DND-41 (cell line): ENCODE data around the gene WNT5B.

Experiments used
- ATAC-seq: fragments of 200-7000 bp; cut with Tn5 transposase; 3 replicates; pipeline ENCODE4 v1.9.1; 2021; ENCODE audit warnings: low read depth; ENCODE audit not compliant: insufficient read depth
- DNase-seq: peaks from one replicate; pipeline ENCODE4 v3.0.0-alpha.2; 2020
- H2AFZ ChIP-seq: 2 replicates; pipeline ENCODE4 v1.6.0; 2012; ENCODE audit warnings: low read depth, low read length
- H3K27ac ChIP-seq: 2 replicates; pipeline ENCODE4 v1.5.1; 2012; ENCODE audit warnings: low read length, inconsistent platforms
- H3K27me3 ChIP-seq: fragments of 200-600 bp; sonication (generic); 2 replicates; pipeline ENCODE4 v1.6.0; 2012; ENCODE audit warnings: low read length, mild to moderate bottlenecking, inconsistent platforms; ENCODE audit not compliant: insufficient read depth, poor library complexity
- H3K36me3 ChIP-seq: 2 replicates; pipeline ENCODE4 v1.5.1; 2012; ENCODE audit warnings: low read length, inconsistent platforms; ENCODE audit not compliant: insufficient read depth
- H3K4me1 ChIP-seq: 2 replicates; pipeline ENCODE4 v1.5.1; 2012; ENCODE audit warnings: mild to moderate bottlenecking, low read length; ENCODE audit not compliant: insufficient read depth
- H3K4me2 ChIP-seq: 2 replicates; pipeline ENCODE4 v1.6.0; 2012; ENCODE audit warnings: mild to moderate bottlenecking, moderate library complexity, low read length, inconsistent platforms; ENCODE audit not compliant: insufficient read depth
- H3K4me3 ChIP-seq, 2 experiments: fragments of 200-600 bp in 1 of 2; shearing (Covaris generic) in 1 of 2; 2 replicates each; pipeline ENCODE4 v1.5.1; 2012 to 2016; ENCODE audit warnings: inconsistent platforms in 2 of 2, low read length in 2 of 2, mild to moderate bottlenecking in 2 of 2, low read depth in 1 of 2, moderate library complexity in 1 of 2
- H3K79me2 ChIP-seq: 2 replicates; pipeline ENCODE4 v1.6.0; 2012; ENCODE audit warnings: low read length, inconsistent platforms; ENCODE audit not compliant: insufficient read depth
- H3K9ac ChIP-seq: 2 replicates; pipeline ENCODE4 v1.6.0; 2012; ENCODE audit warnings: low read depth, mild to moderate bottlenecking, inconsistent platforms, low read length, moderate library complexity
- H3K9me3 ChIP-seq: 2 replicates; pipeline ENCODE4 v1.5.1; 2012; ENCODE audit warnings: low read length, moderate library complexity, mild to moderate bottlenecking, inconsistent platforms; ENCODE audit not compliant: insufficient read depth, severe bottlenecking
- H4K20me1 ChIP-seq: 2 replicates; pipeline ENCODE4 v1.6.0; 2012; ENCODE audit warnings: low read length; ENCODE audit not compliant: insufficient read depth
- CTCF ChIP-seq: IDR thresholded peaks from 2 replicates; pipeline ENCODE4 v1.5.1; 2012; ENCODE audit warnings: borderline replicate concordance, low read length, moderate library complexity, mild to moderate bottlenecking; ENCODE audit not compliant: poor library complexity, severe bottlenecking; ENCODE audit errors: extremely low read depth
- EZH2 ChIP-seq: IDR thresholded peaks from 3 replicates; pipeline ENCODE4 v1.6.1; 2012; ENCODE audit warnings: borderline replicate concordance, low read depth, mild to moderate bottlenecking, moderate library complexity, low read length, inconsistent platforms; ENCODE audit not compliant: severe bottlenecking

Gene WNT5B

GRCh38 chr12:1632702-1633101 is 3.7 kb downstream of the WNT5B start:
- ATAC-seq (no peak), DNase-seq (no peak)
- H3K36me3 ChIP-seq: no peaks in the 10 kb centered on the region
- no peak overlapping the region for H2AFZ ChIP-seq
- peaks cover 18% of the 10 kb centered on the region for H3K4me1 ChIP-seq
- peaks cover 70% of the 10 kb centered on the region for H3K27me3 ChIP-seq
- H3K27ac ChIP-seq: no peak overlapping the region
- no peaks in the 10 kb centered on the region for H3K79me2 ChIP-seq
- H3K9ac ChIP-seq: no peak overlapping the region
- peaks cover 14% of the 10 kb centered on the region; the same call in 1 of the 2 replicates for H4K20me1 ChIP-seq
- no peaks in the 10 kb centered on the region for H3K9me3 ChIP-seq
- no peak overlapping the region for H3K4me2 ChIP-seq
- H3K4me3 ChIP-seq: no peak overlapping the region
- TF ChIP-seq CTCF: no peak
- TF ChIP-seq EZH2: no peak

- no peak for TF ChIP-seq CTCF
- TF ChIP-seq EZH2: no peak
- no peak overlapping the region for H3K4me3 ChIP-seq
- H3K27ac ChIP-seq: no peak overlapping the region
- ATAC-seq (no peak), DNase-seq (no peak)
- H3K4me1 ChIP-seq: peaks cover 18% of the 10 kb centered on the region
- H4K20me1 ChIP-seq: peaks cover 14% of the 10 kb centered on the region; the same call in 1 of the 2 replicates
- no peaks in the 10 kb centered on the region for H3K79me2 ChIP-seq
- H3K9ac ChIP-seq: no peak overlapping the region
- peaks cover 64% of the 10 kb centered on the region for H3K27me3 ChIP-seq
- no peak overlapping the region for H3K4me2 ChIP-seq
- H3K36me3 ChIP-seq: no peaks in the 10 kb centered on the region
- no peak overlapping the region for H2AFZ ChIP-seq
- H3K9me3 ChIP-seq: no peaks in the 10 kb centered on the region
Observed at GRCh38 chr12:1633459-1633858, 4.4 kb downstream of the WNT5B start.

GRCh38 chr12:1634149-1634548 is 5.1 kb downstream of the WNT5B start:
- peaks cover 15% of the 10 kb centered on the region for H3K4me1 ChIP-seq
- peaks cover 57% of the 10 kb centered on the region for H3K27me3 ChIP-seq
- H3K27ac ChIP-seq: no peak overlapping the region
- no peak overlapping the region for H3K9ac ChIP-seq
- no peaks in the 10 kb centered on the region for H3K36me3 ChIP-seq
- no peak overlapping the region for H3K4me3 ChIP-seq
- no peaks in the 10 kb centered on the region for H3K9me3 ChIP-seq
- peaks cover 12% of the 10 kb centered on the region; the same call in 1 of the 2 replicates for H4K20me1 ChIP-seq
- no peak overlapping the region for H2AFZ ChIP-seq
- H3K4me2 ChIP-seq: no peak overlapping the region
- no peaks in the 10 kb centered on the region for H3K79me2 ChIP-seq
- DNase-seq (no peak), ATAC-seq (no peak)
- no peak for TF ChIP-seq EZH2
- TF ChIP-seq CTCF: no peak
